NCI-H146 treated with DMSO at 0.1 percent for 48 hours (cell line): ENCODE data around the gene PARP1.
"Not testable (repeated sequence)": the region's sequence is repeated elsewhere in the genome, so short reads cannot be mapped to it uniquely, and the experiment has no call there.

Experiments used
- DNase-seq: peaks from one replicate; lab custom pipeline; 2025; ENCODE audit not compliant: unreplicated experiment; lab: John Stamatoyannopoulos, UW

Gene PARP1

DNA sequence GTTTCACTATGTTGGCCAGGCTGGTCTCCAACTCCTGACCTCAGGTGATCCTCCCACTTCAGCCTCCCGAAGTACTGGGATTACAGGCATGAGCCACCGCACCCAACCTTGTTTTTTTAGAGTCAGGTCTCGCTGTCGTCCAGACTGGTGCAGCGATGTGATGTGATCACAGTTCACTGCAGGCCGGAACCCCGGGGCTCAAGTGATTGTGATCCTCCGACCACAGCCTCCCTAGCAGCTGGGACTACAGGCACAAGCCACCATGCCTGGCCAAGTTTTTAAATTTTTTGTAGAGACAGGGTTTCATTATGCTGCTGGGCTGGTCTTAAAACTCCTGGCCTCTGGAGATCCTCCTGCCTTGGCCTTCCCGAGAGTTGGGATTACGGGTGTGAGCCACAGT lies 52.9 kb downstream of the PARP1 start:
- DNase-seq: no peak

- no peak for DNase-seq
Measured at GRCh38 chr1:226353698-226354525, 54.0 kb downstream of the PARP1 start.

DNA sequence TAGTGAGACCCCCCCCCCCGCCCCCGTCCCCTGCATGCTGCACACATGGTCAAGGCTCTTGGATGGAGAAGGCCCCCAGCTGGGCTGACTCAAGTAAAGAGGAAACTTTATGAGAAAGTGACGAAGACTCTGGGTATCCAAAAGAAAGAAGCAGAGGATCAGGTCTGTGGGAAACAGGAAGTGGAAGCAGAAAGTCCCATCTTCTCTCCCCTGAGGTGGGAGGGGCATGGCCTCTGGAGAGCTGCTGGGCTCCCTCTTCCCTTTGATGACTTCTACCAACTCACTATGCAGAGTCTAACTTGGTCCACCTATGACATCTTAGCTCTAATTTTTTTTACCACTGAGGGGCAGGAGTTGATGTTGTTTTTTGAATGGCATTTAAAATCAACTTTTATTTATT lies 56.2 kb downstream of the PARP1 start:
- DNase-seq: no peak

GRCh38 chr1:226350519-226350865 lies 57.4 kb downstream of the PARP1 start:
- DNase-seq: no peak

DNA sequence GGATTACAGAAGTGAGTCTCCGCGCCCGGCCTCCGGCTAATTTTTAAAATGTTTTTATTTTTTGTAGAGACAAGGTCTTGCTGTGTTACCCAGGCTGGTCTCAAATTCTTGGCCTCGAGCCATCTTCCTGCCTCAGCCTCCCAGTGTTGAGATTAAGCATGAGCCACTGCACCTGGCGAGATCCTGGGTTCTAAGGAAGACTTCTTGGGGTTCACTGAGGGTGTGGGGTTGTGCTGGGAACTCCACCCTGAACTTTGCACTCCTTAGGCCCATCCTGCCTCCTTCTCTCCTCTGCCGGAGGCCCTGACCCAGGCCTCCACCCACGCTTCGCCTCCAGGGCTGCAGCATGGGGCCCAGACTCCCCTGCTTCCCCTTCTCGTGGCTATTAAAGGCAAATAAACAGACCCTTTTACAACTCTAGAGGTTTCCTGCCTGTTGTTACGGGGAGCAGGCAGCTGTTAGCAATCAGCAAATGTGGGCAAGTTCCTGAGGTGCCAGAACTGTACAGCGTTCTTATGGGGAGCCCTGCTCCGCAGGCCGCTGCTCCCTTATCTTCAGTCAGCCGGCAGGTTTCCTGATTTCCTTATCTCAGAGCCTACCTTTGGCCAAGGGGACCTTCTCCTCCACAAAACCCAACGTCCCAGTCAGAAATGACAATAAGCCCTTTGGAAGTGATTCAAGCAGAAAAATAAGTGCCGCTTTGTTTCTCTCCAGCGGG lies 57.9 kb downstream of the PARP1 start:
- DNase-seq: no peak

- peak; percentile 79 for DNase-seq
Measured at GRCh38 chr1:226349081-226349480, 58.8 kb downstream of the PARP1 start.

- DNase-seq: no peak
Measured at GRCh38 chr1:226344441-226345259, 63.2 kb downstream of the PARP1 start.

DNA sequence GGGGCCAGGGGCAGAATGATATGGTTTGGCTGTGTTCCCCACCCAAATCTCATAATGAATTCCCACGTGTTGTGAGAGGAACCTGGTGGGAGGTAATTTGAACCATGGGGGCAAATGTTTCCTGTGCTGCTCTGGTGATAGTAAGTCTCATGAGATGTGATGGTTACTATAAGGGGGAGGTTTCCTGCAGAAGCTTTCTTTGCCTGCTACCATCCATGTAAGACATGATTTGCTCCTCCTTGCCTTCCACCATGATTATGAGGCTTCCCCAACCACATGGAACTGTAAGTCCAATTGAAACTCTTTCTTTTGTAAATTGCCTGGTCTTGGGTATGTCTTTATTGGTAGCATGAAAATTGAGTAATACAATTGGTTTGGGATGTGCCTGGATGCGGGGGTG lies 65.2 kb downstream of the PARP1 start:
- no peak for DNase-seq

GRCh38 chr1:226340111-226340510 lies 67.8 kb downstream of the PARP1 start:
- not testable (repeated sequence) for DNase-seq

DNA sequence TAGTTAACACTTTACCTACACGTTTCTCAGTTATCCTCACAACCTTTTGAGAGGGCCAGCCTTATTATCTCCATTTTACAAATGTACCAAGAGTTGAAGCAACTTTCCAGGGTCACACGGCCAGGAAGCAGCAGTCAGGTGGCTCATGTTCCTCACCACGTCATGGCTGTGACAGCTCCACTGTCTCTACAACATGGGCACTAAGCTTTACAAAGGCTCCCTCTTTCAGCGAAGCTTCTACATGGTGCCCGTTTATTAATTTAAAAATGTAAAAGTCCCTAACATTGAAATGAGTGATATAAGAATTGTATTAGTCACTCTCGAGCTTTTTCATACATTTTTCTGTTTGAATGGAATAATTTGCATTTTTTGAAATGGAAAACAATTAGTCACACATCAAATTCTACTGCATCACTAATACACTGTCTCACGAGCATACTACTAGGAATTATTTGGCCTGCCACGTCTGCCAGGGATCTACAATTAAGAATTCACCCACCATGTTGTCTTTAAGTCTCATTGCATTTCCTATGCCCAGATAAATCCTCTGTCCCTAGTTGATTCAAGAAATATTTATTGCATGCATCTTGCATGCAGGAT lies 70.5 kb downstream of the PARP1 start:
- DNase-seq: no peak

DNA sequence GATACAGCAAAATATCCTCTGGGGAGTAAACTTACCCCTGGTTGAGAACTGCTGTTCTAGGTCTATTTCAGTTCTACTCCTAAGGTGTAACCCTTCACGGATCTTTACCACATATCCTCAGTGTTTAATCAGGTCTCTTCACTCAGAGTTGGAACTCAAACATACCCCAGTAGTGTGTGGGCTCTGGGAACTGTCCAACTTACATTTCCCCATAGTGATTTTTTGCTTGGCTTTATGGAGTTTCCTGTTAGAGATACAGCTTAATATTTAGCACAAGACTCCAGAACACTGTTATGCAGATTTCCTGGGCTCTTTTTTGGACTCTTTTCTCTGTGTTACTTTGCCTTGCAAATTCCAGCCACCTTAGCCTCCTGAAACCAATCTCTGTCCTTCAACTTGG lies 72.2 kb downstream of the PARP1 start:
- DNase-seq: no peak

DNA sequence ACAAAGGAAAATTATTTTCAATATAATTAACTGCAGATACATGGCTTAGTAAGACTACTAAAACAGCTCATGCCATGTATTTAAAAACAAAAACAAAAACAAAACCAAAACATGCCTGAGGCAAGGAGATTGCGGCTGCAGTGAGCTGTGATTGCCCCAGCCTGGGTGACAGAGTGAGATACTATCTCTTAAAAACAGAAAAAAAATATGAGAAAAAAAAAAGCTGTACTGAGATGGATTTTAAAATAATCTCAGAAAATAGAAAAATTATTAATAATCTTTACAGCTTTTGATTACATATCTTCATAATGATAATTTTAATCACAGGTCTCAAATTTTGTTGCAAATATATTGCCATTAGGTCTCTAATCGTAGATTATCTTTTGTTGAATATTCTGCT lies 74.9 kb downstream of the PARP1 start:
- no peak for DNase-seq

DNA sequence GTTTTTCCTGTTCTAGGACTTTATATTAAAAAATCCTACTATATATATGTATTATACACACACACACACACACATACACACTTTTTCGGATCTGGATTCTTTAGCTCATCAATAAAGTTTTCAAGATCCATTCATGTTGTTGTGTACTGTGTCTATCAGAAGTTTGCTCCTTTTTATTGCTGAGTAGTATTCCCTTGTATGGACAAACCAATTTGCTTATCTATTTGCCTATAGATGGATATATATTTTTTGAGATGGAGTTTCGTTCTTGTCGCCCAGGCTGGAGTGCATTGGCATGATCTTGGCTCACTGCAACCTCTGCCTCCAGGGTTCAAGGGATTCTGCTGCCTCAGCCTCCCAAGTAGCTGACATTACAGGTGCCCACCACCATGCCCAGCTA lies 78.7 kb downstream of the PARP1 start:
- DNase-seq: no peak

DNA sequence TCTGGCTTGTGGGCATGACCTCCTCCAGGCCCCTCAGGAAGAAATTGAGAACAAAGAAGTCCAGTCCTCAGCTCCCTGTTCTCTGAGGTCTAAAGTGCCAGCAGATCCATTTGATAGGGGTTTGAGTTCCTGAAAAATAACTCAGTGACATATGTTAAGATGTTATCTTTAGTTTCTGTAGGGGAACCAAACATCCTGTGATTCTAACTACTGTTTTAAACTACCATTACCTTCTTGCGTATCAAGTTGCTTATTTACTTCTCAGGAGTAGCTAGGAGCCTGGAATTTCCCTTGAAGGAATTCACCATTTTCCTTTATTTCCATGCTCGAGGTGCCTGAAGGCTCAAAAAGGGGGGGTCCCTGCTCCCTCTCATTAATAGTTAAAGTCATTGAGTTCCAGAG lies 80.1 kb downstream of the PARP1 start:
- no peak for DNase-seq

- no peak for DNase-seq
Measured at GRCh38 chr1:226325178-226325577, 82.7 kb downstream of the PARP1 start.

DNA sequence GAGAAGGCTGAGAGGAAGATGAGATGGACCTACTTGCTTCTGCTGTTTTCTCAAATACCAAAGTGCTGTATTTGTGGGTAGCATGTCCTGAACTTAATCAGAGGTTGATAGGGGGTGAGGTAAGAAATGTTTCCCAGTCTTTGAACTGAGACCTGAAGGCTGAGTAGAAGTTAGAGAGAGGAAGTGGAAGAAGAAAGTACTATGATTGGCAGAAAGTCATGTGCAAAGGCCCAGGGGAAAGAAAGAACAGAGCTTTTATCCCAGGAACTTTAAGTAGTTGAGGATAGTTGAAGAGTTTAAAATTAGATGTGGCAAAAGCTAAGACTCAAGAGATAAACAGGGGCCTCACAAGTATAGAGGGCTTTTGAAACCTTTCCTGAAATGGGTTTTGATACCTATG lies 83.4 kb downstream of the PARP1 start:
- no peak for DNase-seq

- no peak for DNase-seq
Measured at GRCh38 chr1:226322986-226323385, 84.9 kb downstream of the PARP1 start.

DNA sequence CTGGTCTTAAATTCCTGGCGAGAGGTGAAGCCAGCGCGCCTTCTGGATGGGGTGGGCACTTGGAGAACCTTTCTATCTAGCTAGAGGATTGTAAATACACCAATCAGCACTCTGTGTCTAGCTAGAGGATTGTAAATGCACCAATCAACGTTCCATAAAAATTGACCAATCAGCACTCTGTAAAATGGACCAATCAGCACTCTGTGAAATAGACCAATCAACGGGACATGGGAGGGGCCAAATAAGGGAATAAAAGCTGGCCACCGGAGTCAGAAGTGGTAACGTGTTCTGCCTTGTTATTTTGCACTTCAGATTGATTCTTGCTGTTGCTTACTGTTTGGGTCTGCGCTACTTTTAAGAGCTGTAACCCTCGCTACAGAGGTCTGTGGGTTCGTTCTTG lies 87.0 kb downstream of the PARP1 start:
- no peak for DNase-seq

GRCh38 chr1:226318471-226318870 lies 89.4 kb downstream of the PARP1 start:
- DNase-seq: no peak

- no peak for DNase-seq
Measured at GRCh38 chr1:226314055-226314454, 93.8 kb downstream of the PARP1 start.

- DNase-seq: no peak
Measured at GRCh38 chr1:226312065-226312464, 95.8 kb downstream of the PARP1 start.
